ENCODE results near the gene ANKS1B. TPM values are rescaled to one million over a fixed set of nuclear protein-coding genes. Genes with fewer than 3 reads are reported as not detected.

The ANKS1B gene
- total and polyA plus RNA-seq, 4 donors: 0.03 to 3.4 (median 0.53) TPM

GRCh38 chr12:99087278-99087677, 897.5 kb downstream of the ANKS1B start:
- TF ChIP-seq JUND (IDR thresholded peaks at IDR 0.05): no peak
- TF ChIP-seq SP1 (IDR thresholded peaks at IDR 0.05): no peak
- no peak for TF ChIP-seq GABPA (IDR thresholded peaks at IDR 0.05 in 1 of 2, conservative IDR thresholded peaks at IDR 0.05 in 1 of 2)
- TF ChIP-seq YY1 (IDR thresholded peaks at IDR 0.05): no peak
- no peak for TF ChIP-seq TAF1 (conservative IDR thresholded peaks at IDR 0.05)
- no peak for TF ChIP-seq HNF4A (conservative IDR thresholded peaks at IDR 0.05)
- no peak for TF ChIP-seq RAD21 (IDR thresholded peaks at IDR 0.05)
- TF ChIP-seq CTCF (IDR thresholded peaks at IDR 0.05; ENCODE audit: low read depth, low read length, missing input control): no peak
- TF ChIP-seq EGR1 (IDR thresholded peaks at IDR 0.05; ENCODE audit: low read depth in 2 of 2): no peak
- TF ChIP-seq HNF4G (IDR thresholded peaks at IDR 0.05): no peak
- no peak for TF ChIP-seq ZBTB33 (IDR thresholded peaks at IDR 0.05)
- no peak for TF ChIP-seq FOXA2 (IDR thresholded peaks at IDR 0.05)
- no peak for TF ChIP-seq RXRA (IDR thresholded peaks at IDR 0.05)
- no peak for TF ChIP-seq REST (IDR thresholded peaks at IDR 0.05)
- TF ChIP-seq MAX (IDR thresholded peaks at IDR 0.05): no peak
- TF ChIP-seq ATF3 (IDR thresholded peaks at IDR 0.05): no peak
- no peak for TF ChIP-seq NR2F2 (IDR thresholded peaks at IDR 0.05)
- no peaks in the 10 kb centered on the region for H3K4me1 ChIP-seq (ENCODE audit: control insufficient read depth in 4 of 4, insufficient read depth in 4 of 4, low read length in 3 of 4)
- no peaks in the 10 kb centered on the region for H3K27me3 ChIP-seq (ENCODE audit: control insufficient read depth in 4 of 4, insufficient read depth in 4 of 4, low read length in 3 of 4)
- DNase-seq (ENCODE audit: low spot score): no peak
- H3K36me3 ChIP-seq (ENCODE audit: control insufficient read depth in 4 of 4, insufficient read depth in 3 of 4, low read depth in 1 of 4, low read length in 3 of 4): no peaks in the 10 kb centered on the region
- no peak overlapping the region for H3K27ac ChIP-seq (ENCODE audit: low read depth in 1 of 2, low read length in 2 of 2)
- H3K9ac ChIP-seq (ENCODE audit: low read depth in 1 of 2, low read length in 2 of 2): no peak overlapping the region
- WGBS: 75% methylated on average over 5 of the region's 5 CpGs
- H3K4me3 ChIP-seq (ENCODE audit: low read depth in 1 of 3, low read length in 3 of 3): no peak overlapping the region
- no peaks in the 10 kb centered on the region for H3K9me3 ChIP-seq (ENCODE audit: control insufficient read depth in 4 of 4, low read length in 3 of 4)

GRCh38 chr12:99079811-99080210, 904.9 kb downstream of the ANKS1B start:
- Histone ChIP-seq H3K36me3 (ENCODE audit: control insufficient read depth in 4 of 4, insufficient read depth in 3 of 4, low read depth in 1 of 4, low read length in 3 of 4) (no peaks in the 10 kb centered on the region), H3K4me1 (ENCODE audit: control insufficient read depth in 4 of 4, insufficient read depth in 4 of 4, low read length in 3 of 4) (no peaks in the 10 kb centered on the region), H3K9ac (ENCODE audit: low read depth in 1 of 2, low read length in 2 of 2) (no peak overlapping the region), H3K9me3 (ENCODE audit: control insufficient read depth in 4 of 4, low read length in 3 of 4) (no peaks in the 10 kb centered on the region), H3K27ac (ENCODE audit: low read depth in 1 of 2, low read length in 2 of 2) (no peak overlapping the region), H3K4me3 (ENCODE audit: low read depth in 1 of 3, low read length in 3 of 3) (no peak overlapping the region), H3K27me3 (ENCODE audit: control insufficient read depth in 4 of 4, insufficient read depth in 4 of 4, low read length in 3 of 4) (no peaks in the 10 kb centered on the region)
- 81% methylated on average over 15 of the region's 15 CpGs for WGBS
- DNase-seq (ENCODE audit: low spot score): no peak
- TF ChIP-seq ZBTB33 (IDR thresholded peaks at IDR 0.05): no peak
- no peak for TF ChIP-seq RAD21 (IDR thresholded peaks at IDR 0.05)
- no peak for TF ChIP-seq FOXA1 (IDR thresholded peaks at IDR 0.05)
- TF ChIP-seq NR2F2 (IDR thresholded peaks at IDR 0.05): no peak
- no peak for TF ChIP-seq ATF3 (IDR thresholded peaks at IDR 0.05)
- TF ChIP-seq FOXA2 (IDR thresholded peaks at IDR 0.05): no peak
- no peak for TF ChIP-seq RXRA (IDR thresholded peaks at IDR 0.05)
- TF ChIP-seq HNF4A (conservative IDR thresholded peaks at IDR 0.05): no peak
- no peak for TF ChIP-seq MAX (IDR thresholded peaks at IDR 0.05)
- TF ChIP-seq YY1 (IDR thresholded peaks at IDR 0.05): no peak
- no peak for TF ChIP-seq CTCF (IDR thresholded peaks at IDR 0.05; ENCODE audit: low read depth, low read length, missing input control)
